WI38 (cell line): Measurements from ENCODE around the gene WDR46.

ENCODE experiments used
- H3K4me3 ChIP-seq: 2 replicates; pipeline ENCODE4 v1.5.1; 2011; ENCODE audit warnings: low read depth, mild to moderate bottlenecking, control low read depth, low read length
- TF ChIP-seq, protein P1 (sequence below): IDR thresholded peaks from 2 replicates; pipeline ENCODE4 v1.5.1; 2012; ENCODE audit warnings: low read depth, mild to moderate bottlenecking, control low read depth, low read length

The WDR46 gene

DNA sequence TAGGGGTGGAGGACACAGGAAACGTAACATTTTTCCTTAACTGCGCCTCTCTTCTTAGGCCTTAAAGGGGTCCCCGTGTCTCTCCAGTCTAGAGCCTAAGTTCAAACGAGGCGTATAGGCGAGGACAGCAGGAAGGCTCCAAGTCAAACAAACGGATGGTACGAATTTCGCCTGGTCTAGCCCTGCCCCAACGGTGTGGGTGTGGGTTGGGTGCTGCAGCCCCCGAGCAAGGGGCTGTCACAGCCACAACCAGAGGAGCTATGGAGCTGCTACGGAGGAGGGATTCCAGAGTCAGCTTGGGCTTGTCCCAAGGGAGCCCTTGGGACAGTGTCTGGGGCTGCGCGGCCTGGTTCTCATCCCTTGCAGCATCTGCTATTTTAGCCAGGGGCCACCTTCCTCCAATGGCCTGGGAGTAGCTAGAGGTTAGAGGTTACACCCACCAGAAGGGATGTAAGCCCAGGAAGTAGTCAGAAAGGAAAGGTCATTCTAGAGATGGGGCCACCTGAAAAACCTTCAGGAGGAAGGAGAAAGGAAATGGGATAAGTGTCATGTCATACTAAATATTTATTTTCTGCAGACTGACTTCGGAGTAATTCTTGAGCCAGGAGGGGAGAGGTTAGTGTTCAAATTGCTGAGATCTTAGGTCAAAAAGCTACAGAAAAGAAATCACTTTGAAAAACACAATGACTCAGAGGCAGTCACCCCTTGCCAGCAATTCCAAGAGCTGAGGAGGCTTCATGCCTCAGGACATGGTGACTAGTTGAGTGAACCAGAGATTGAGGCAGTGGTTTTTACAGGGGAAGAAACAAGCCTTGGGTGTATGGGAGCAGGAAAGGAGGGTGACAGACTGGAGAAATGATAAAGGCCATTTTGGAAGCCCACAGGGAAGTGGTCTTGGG is 39.1 kb downstream of the WDR46 start:
- TF ChIP-seq, protein P1, sequence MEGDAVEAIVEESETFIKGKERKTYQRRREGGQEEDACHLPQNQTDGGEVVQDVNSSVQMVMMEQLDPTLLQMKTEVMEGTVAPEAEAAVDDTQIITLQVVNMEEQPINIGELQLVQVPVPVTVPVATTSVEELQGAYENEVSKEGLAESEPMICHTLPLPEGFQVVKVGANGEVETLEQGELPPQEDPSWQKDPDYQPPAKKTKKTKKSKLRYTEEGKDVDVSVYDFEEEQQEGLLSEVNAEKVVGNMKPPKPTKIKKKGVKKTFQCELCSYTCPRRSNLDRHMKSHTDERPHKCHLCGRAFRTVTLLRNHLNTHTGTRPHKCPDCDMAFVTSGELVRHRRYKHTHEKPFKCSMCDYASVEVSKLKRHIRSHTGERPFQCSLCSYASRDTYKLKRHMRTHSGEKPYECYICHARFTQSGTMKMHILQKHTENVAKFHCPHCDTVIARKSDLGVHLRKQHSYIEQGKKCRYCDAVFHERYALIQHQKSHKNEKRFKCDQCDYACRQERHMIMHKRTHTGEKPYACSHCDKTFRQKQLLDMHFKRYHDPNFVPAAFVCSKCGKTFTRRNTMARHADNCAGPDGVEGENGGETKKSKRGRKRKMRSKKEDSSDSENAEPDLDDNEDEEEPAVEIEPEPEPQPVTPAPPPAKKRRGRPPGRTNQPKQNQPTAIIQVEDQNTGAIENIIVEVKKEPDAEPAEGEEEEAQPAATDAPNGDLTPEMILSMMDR, result no peak
- H3K4me3 ChIP-seq, result peak overlapping the region; percentile 64

- TF ChIP-seq, protein P1, result no peak
- H3K4me3 ChIP-seq, result peak overlapping the region; percentile 64
Observed at GRCh38 chr6:33248932-33249731, 39.9 kb downstream of the WDR46 start.

GRCh38 chr6:33248643-33248931 is 40.5 kb downstream of the WDR46 start:
- TF ChIP-seq, protein P1, result no peak
- peak overlapping the region; percentile 50 for H3K4me3 ChIP-seq

DNA sequence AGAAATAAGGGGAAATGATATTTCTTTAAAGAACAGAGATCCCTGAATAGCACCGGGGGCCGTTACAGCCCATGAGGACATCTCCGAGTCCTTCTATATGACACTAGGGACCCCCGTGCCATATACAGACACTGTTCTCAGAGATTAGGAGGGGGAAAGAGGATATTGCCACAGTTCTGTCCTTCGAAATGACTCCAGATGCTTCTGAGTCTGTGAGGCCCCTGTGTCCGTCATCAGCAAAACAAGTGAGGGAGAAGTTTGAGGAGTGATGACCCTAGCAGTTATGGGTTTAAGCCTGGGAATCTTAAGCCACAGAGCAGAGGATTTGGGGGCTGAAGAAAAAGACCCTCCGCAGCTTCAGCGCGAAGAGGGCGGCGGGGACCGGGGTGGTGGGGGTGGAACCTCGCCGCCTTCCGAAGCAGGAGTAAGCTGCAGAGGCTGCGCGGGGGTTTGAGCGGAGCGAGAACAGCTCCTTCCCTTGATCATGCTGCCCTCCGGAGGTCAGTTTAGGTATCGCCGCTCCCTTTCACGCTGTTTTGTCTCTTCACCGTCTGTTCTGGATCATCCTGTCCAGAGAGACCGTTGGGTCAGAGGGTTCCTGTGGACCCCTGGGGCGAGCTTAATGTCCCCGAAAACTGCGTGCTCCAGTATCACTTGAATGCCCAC is 40.9 kb downstream of the WDR46 start:
- H3K4me3 ChIP-seq, result peak overlapping the region; percentile 50
- TF ChIP-seq, protein P1, result peak; percentile 86

DNA sequence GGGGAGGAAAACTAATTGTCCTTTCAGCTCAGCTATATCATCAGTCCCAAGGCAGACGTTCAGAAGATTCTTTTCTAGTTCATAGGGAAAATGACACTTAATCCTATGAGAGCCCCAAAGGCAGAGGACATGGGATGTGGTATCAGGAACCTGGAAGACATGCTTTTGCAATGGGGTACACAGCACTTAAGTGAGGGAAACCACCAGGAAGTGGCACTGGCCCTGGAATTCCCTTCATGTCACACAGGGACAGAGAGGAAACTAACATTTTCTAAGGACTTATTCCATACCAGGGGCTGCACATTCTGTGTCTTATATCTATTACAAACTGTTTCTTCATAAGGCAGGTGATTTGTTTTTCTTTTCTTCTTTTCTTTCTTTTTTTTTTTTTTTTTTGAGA is 45.6 kb downstream of the WDR46 start:
- TF ChIP-seq, protein P1, result no peak
- no peak overlapping the region for H3K4me3 ChIP-seq

- H3K4me3 ChIP-seq, result no peak overlapping the region
- TF ChIP-seq, protein P1, result no peak
Observed at GRCh38 chr6:33241968-33242367, 47.1 kb downstream of the WDR46 start.

GRCh38 chr6:33237741-33238140 is 51.3 kb downstream of the WDR46 start:
- H3K4me3 ChIP-seq, result no peak overlapping the region
- TF ChIP-seq, protein P1, result no peak
